KMS-11 (cell line): ENCODE results near the gene ATP13A3.

Experiments
- H2AFZ ChIP-seq: fragments of 200-600 bp; sonication (generic); 2 replicates; pipeline ENCODE4 v1.6.1; 2016; ENCODE audit warnings: antibody characterized with exemption, mixed run types, low read depth
- H3K27ac ChIP-seq: fragments of 200-600 bp; sonication (generic); 2 replicates; pipeline ENCODE4 v1.6.1; 2016; ENCODE audit warnings: mild to moderate bottlenecking, mixed run types
- H3K27me3 ChIP-seq: fragments of 200-600 bp; sonication (generic); 2 replicates; pipeline ENCODE4 v1.6.1; 2017; ENCODE audit warnings: mild to moderate bottlenecking, low read depth, mixed run types, moderate library complexity; ENCODE audit not compliant: insufficient read depth
- H3K36me3 ChIP-seq: fragments of 200-600 bp; sonication (generic); 2 replicates; pipeline ENCODE4 v1.6.1; 2017; ENCODE audit warnings: mild to moderate bottlenecking, mixed run types; ENCODE audit not compliant: insufficient read depth
- H3K4me1 ChIP-seq: fragments of 200-600 bp; sonication (generic); 2 replicates; pipeline ENCODE4 v1.6.1; 2016; ENCODE audit warnings: mild to moderate bottlenecking, low read depth, mixed run types; ENCODE audit not compliant: poor library complexity, severe bottlenecking
- H3K4me2 ChIP-seq: fragments of 200-600 bp; sonication (generic); 2 replicates; pipeline ENCODE4 v1.7.0; 2016; ENCODE audit warnings: mild to moderate bottlenecking, mixed run types
- H3K4me3 ChIP-seq: fragments of 200-600 bp; sonication (generic); IDR thresholded peaks from 2 replicates; pipeline ENCODE4 v1.6.1; 2017; ENCODE audit warnings: low read depth, low read length, mixed read lengths; ENCODE audit not compliant: insufficient read depth
- H3K79me2 ChIP-seq: fragments of 200-600 bp; sonication (generic); 2 replicates; pipeline ENCODE4 v1.6.1; 2016; ENCODE audit warnings: low read depth, mixed run types; ENCODE audit not compliant: insufficient read depth
- H3K9ac ChIP-seq: fragments of 200-600 bp; sonication (generic); 2 replicates; pipeline ENCODE4 v1.6.1; 2016; ENCODE audit warnings: mild to moderate bottlenecking, mixed run types
- H4K20me1 ChIP-seq: fragments of 200-600 bp; sonication (generic); 2 replicates; pipeline ENCODE4 v1.6.1; 2016; ENCODE audit warnings: mild to moderate bottlenecking, mixed run types; ENCODE audit not compliant: insufficient read depth
- CTCF ChIP-seq: fragments of 200-600 bp; sonication (generic); conservative IDR thresholded peaks from 2 replicates; pipeline ENCODE4 v1.6.1; 2017; ENCODE audit warnings: low read depth, mild to moderate bottlenecking, antibody characterized with exemption, low read length, moderate library complexity, mixed read lengths

Gene ATP13A3

GRCh38 chr3:194365978-194366490 lies 120.8 kb downstream of the ATP13A3 start:
- Histone ChIP-seq H3K79me2 (no peaks in the 10 kb centered on the region), H3K27ac (no peak overlapping the region), H2AFZ (no peak overlapping the region), H3K4me2 (no peak overlapping the region), H3K36me3 (no peaks in the 10 kb centered on the region), H3K4me1 (no peaks in the 10 kb centered on the region), H3K4me3 (no peak overlapping the region), H3K27me3 (no peaks in the 10 kb centered on the region), H3K9ac (no peak overlapping the region), H4K20me1 (no peaks in the 10 kb centered on the region)
- TF ChIP-seq CTCF = no peak

GRCh38 chr3:194365526-194365925 lies 121.3 kb downstream of the ATP13A3 start:
- no peak overlapping the region for H3K4me3 ChIP-seq
- H3K9ac ChIP-seq = no peak overlapping the region
- H4K20me1 ChIP-seq = no peaks in the 10 kb centered on the region
- no peaks in the 10 kb centered on the region for H3K79me2 ChIP-seq
- H3K4me1 ChIP-seq = no peaks in the 10 kb centered on the region
- H3K36me3 ChIP-seq = no peaks in the 10 kb centered on the region
- no peak overlapping the region for H3K27ac ChIP-seq
- no peak overlapping the region for H2AFZ ChIP-seq
- TF ChIP-seq CTCF = no peak
- H3K4me2 ChIP-seq = no peak overlapping the region
- H3K27me3 ChIP-seq = no peaks in the 10 kb centered on the region

GRCh38 chr3:194364652-194365434 lies 122.0 kb downstream of the ATP13A3 start:
- H3K4me1 ChIP-seq = no peaks in the 10 kb centered on the region
- H3K27me3 ChIP-seq = no peaks in the 10 kb centered on the region
- no peak overlapping the region for H3K27ac ChIP-seq
- H3K36me3 ChIP-seq = no peaks in the 10 kb centered on the region
- no peak for TF ChIP-seq CTCF
- H2AFZ ChIP-seq = no peak overlapping the region
- no peaks in the 10 kb centered on the region for H3K79me2 ChIP-seq
- H3K4me3 ChIP-seq = no peak overlapping the region
- H4K20me1 ChIP-seq = no peaks in the 10 kb centered on the region
- H3K9ac ChIP-seq = no peak overlapping the region
- H3K4me2 ChIP-seq = no peak overlapping the region

- H3K36me3 ChIP-seq = no peaks in the 10 kb centered on the region
- no peak overlapping the region for H3K27ac ChIP-seq
- H3K4me2 ChIP-seq = no peak overlapping the region
- H3K4me3 ChIP-seq = no peak overlapping the region
- H2AFZ ChIP-seq = no peak overlapping the region
- no peaks in the 10 kb centered on the region for H3K27me3 ChIP-seq
- no peaks in the 10 kb centered on the region for H3K79me2 ChIP-seq
- H3K4me1 ChIP-seq = no peaks in the 10 kb centered on the region
- no peaks in the 10 kb centered on the region for H4K20me1 ChIP-seq
- no peak for TF ChIP-seq CTCF
- H3K9ac ChIP-seq = no peak overlapping the region
These were observed 122.5 kb downstream of the ATP13A3 start for GRCh38 chr3:194364314-194364651.
